ENCODE results near the gene IKZF4. TPM values are rescaled to one million over a fixed set of nuclear protein-coding genes. Genes with fewer than 3 reads are reported as not detected.

IKZF4 gene
- polyA plus RNA-seq, 1 donor (not counting 4 experiments of a cell fraction or from before 2014, with no cell fraction given): 1.1 TPM

- Histone ChIP-seq H3K27me3 (ENCODE audit: control insufficient read depth, extremely low read depth, insufficient read depth, low read length) (no peaks in the 10 kb centered on the region), H3K79me2 (ENCODE audit: control insufficient read depth, insufficient read depth, low read length) (no peaks in the 10 kb centered on the region), H3K27ac (ENCODE audit: control insufficient read depth, insufficient read depth, low read length) (no peak overlapping the region), H3K4me3 (ENCODE audit: control insufficient read depth in 2 of 3, extremely low read depth in 1 of 3, insufficient read depth in 2 of 3, low read depth in 1 of 3, low read length in 3 of 3) (no peak overlapping the region), H3K9me1 (ENCODE audit: control insufficient read depth, extremely low read depth, insufficient read depth, low read length) (no peaks in the 10 kb centered on the region), H3K9me3 (ENCODE audit: control insufficient read depth, low read depth, low read length) (no peaks in the 10 kb centered on the region), H3K4me1 (ENCODE audit: control insufficient read depth, extremely low read depth, insufficient read depth, low read length) (no peaks in the 10 kb centered on the region), H2AFZ (ENCODE audit: control insufficient read depth, low read length) (no peak overlapping the region), H3K36me3 (ENCODE audit: control insufficient read depth in 2 of 2, extremely low read depth in 1 of 2, insufficient read depth in 2 of 2, low read length in 2 of 2) (no peaks in the 10 kb centered on the region), H3K9ac (ENCODE audit: control insufficient read depth, extremely low read depth, insufficient read depth, low read length) (no peak overlapping the region), H3K4me2 (ENCODE audit: control insufficient read depth, extremely low read depth, insufficient read depth, low read depth, low read length) (no peak overlapping the region), H4K20me1 (ENCODE audit: control insufficient read depth, extremely low read depth, insufficient read depth, low read length) (no peaks in the 10 kb centered on the region)
- dilution Hi-C loops (cut with MboI; ENCODE audit: extremely low pct_ligation_motif_present, low sequenced_read_pairs): no loop called here
- TF ChIP-seq CTCF (optimal IDR thresholded peaks at IDR 0.05 in 1 of 3, IDR thresholded peaks at IDR 0.05 in 1 of 3, conservative IDR thresholded peaks at IDR 0.05 in 1 of 3; ENCODE audit: extremely low read depth in 1 of 3, insufficient read depth in 2 of 3, low read length in 3 of 3): no peak
- no peak for TF ChIP-seq EZH2 (IDR thresholded peaks at IDR 0.05; ENCODE audit: low read length)
- FAIRE-seq (no peak), DNase-seq (ENCODE audit: low read depth, low spot score) (no peak)
These were observed 3.7 kb upstream of the IKZF4 start for GRCh38 chr12:56017181-56017580.

GRCh38 chr12:56018356-56018755 lies 2.5 kb upstream of the IKZF4 start:
- no peak overlapping the region for H3K4me3 ChIP-seq (ENCODE audit: control insufficient read depth in 2 of 3, extremely low read depth in 1 of 3, insufficient read depth in 2 of 3, low read depth in 1 of 3, low read length in 3 of 3)
- H3K4me2 ChIP-seq (ENCODE audit: control insufficient read depth, extremely low read depth, insufficient read depth, low read depth, low read length): no peak overlapping the region
- no peaks in the 10 kb centered on the region for H3K9me1 ChIP-seq (ENCODE audit: control insufficient read depth, extremely low read depth, insufficient read depth, low read length)
- no peak overlapping the region for H3K27ac ChIP-seq (ENCODE audit: control insufficient read depth, insufficient read depth, low read length)
- no peaks in the 10 kb centered on the region for H3K4me1 ChIP-seq (ENCODE audit: control insufficient read depth, extremely low read depth, insufficient read depth, low read length)
- no peaks in the 10 kb centered on the region for H4K20me1 ChIP-seq (ENCODE audit: control insufficient read depth, extremely low read depth, insufficient read depth, low read length)
- H3K36me3 ChIP-seq (ENCODE audit: control insufficient read depth in 2 of 2, extremely low read depth in 1 of 2, insufficient read depth in 2 of 2, low read length in 2 of 2): no peaks in the 10 kb centered on the region
- no peaks in the 10 kb centered on the region for H3K9me3 ChIP-seq (ENCODE audit: control insufficient read depth, low read depth, low read length)
- H3K9ac ChIP-seq (ENCODE audit: control insufficient read depth, extremely low read depth, insufficient read depth, low read length): no peak overlapping the region
- DNase-seq (ENCODE audit: low read depth, low spot score) (no peak), FAIRE-seq (no peak)
- H3K79me2 ChIP-seq (ENCODE audit: control insufficient read depth, insufficient read depth, low read length): no peaks in the 10 kb centered on the region
- no peaks in the 10 kb centered on the region for H3K27me3 ChIP-seq (ENCODE audit: control insufficient read depth, extremely low read depth, insufficient read depth, low read length)
- TF ChIP-seq EZH2 (IDR thresholded peaks at IDR 0.05; ENCODE audit: low read length): no peak
- TF ChIP-seq CTCF (optimal IDR thresholded peaks at IDR 0.05 in 1 of 3, IDR thresholded peaks at IDR 0.05 in 1 of 3, conservative IDR thresholded peaks at IDR 0.05 in 1 of 3; ENCODE audit: extremely low read depth in 1 of 3, insufficient read depth in 2 of 3, low read length in 3 of 3): no peak
- H2AFZ ChIP-seq (ENCODE audit: control insufficient read depth, low read length): no peak overlapping the region
- dilution Hi-C loops (cut with MboI; ENCODE audit: extremely low pct_ligation_motif_present, low sequenced_read_pairs): no loop called here
